SIG-M5 treated with dmso at 0.1 percent for 504 hours (cell line): Measurements from ENCODE around the gene SLIT1.

Source experiments
- DNase-seq: peaks from one replicate; lab custom pipeline; 2025; ENCODE audit not compliant: unreplicated experiment; lab: John Stamatoyannopoulos, UW

The SLIT1 gene

DNA sequence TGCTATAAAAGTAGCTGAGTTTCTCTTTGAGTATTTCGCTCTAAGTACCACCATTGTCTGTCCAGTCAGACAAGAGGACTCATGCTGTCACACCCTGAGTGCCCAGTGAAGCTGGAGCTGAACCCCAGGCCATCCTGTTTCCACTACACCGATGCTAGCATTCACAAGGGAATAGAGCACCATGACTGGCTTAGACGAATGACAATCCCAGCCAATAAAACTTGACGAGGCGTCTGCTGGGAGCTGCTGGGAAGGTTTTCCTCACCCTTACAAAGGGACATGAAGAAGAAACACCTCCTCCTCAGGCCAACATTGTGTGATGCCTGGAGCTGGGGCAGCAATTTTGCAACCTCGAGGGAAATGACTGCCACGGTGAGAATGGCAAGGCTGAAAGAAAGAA lies 17.5 kb upstream of the SLIT1 start:
- no peak for DNase-seq

DNA sequence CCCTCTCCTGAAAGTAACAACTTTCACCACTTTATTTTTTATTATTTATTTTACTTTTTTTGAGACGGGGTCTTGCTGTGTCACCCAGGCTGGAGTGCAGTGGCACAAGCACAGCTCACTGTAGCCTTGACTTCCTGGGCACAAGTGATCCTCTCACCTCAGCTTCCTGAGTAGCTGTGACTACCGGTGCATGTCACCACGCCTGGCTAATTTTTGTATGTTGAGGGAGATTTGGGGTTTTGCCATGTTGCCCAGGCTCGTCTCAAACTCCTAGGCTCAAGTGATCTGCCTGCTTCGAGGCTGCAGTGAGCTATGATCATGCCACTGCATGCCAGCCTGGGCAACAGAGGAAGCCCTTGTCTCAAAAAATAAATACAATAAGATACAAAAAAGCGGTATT lies 14.9 kb upstream of the SLIT1 start:
- no peak for DNase-seq

GRCh38 chr10:97199152-97199551 lies 13.4 kb upstream of the SLIT1 start:
- DNase-seq = no peak

DNA sequence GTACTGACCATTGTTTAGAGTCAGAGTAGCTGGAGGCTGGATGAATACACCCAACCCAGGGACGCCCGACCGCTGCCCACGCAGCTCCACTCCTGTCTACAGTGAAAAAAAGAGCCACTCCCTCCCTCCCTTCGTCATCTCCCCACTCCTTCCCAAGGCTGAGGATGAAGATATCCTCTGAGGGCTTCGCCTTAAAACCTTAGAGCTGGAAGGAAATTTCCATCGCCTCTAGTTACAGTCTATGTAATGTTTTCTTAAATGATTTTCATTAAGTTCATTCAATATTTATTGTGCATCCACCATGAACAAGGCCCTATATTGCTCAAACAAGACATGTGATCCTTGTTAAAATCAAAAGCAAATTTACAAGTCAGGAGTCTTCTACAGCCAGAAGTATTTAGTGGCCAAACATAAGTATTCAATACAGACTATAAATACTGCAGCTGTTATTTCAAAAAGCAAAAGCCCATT lies 11.3 kb upstream of the SLIT1 start:
- DNase-seq = no peak

- DNase-seq = peak; percentile 71
Observed at GRCh38 chr10:97196223-97197029, 10.7 kb upstream of the SLIT1 start.

- DNase-seq = no peak
Observed at GRCh38 chr10:97195706-97196222, 10.0 kb upstream of the SLIT1 start.

DNA sequence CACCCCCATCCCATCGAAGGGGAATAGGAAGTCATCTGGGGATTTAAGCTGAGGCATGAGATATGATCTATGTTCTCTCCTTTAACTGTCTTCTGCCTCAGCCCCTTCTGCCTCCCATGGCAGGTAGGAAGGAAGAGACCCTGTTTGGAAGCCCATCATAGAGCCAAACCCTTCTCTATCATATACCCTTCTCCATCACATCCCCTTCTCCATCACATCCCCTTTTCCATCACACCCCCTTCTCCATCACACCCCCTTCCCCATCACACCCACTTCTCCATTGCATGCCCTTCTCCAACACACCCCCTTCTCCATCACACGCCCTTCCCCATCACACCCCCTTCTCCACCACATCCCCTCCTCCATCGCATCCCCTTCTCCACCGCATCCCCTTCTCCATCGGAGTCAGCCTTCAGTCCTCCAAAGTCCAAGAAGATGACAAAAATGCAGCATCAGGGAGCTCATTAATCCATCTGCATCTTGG lies 7.2 kb upstream of the SLIT1 start:
- DNase-seq = no peak

DNA sequence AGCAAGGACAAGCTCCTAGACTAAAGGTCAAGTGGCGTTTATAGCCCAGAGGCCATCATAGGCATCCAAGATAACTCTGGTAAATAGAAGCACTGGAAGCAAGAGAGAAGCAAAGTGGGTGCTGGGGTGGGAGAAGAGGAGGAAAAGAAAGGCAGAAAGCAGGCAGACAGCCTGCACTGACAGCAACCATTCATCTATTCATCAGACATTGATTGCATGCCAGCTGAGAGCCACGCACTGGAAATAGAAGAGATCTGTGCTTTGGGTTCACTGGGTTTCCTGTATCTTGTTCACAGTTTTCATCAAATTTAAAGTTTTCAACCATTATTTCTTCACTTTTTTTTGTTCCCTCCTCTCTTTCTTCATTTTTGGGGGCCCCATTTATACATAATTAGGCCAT lies 4.7 kb upstream of the SLIT1 start:
- no peak for DNase-seq

GRCh38 chr10:97188261-97188711 lies 2.5 kb upstream of the SLIT1 start:
- DNase-seq = no peak

DNA sequence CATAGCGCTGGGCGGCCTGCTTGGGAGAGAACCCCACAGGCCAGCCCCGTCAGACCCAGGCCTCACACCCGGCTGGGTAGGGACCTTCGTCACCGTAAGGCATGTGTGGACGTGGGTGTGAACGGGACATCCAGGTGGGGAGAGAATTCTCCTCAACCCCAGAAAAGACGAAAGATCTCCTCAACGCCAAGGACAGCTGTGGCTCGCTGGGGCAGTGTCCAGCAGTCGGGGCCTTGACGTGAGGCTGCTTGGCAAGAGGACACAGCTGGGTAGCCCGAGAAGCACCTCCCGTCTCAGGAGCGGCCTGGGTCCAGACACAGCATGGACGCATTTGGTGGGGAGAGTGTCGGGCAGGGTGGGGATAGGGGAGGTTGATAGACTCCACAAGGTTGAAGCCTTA lies 1.2 kb upstream of the SLIT1 start:
- no peak for DNase-seq

DNA sequence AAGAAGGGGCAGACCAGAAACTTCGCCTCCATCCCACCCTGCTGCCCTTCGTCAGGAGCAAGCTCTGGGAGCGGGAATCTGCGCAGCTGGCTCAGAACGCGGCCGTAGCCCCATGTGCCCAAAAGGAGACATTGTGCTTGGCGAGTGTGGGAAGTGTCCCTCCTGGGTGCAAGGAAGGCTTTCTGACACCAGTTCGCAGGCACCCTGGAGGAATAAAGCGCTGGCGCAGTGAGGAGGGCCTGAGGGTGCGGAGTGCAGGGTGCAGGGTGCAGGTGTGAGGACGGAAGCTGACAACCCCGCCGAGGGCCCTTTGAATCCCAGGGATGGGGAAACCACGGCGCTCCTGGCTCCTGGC lies 811 bp downstream of the SLIT1 start:
- DNase-seq = no peak

- no peak for DNase-seq
Observed at GRCh38 chr10:97183314-97183713, 2.4 kb downstream of the SLIT1 start.

GRCh38 chr10:97182288-97182990 lies 3.3 kb downstream of the SLIT1 start:
- no peak for DNase-seq

- no peak for DNase-seq
Observed at GRCh38 chr10:97180986-97181385, 4.8 kb downstream of the SLIT1 start.

DNA sequence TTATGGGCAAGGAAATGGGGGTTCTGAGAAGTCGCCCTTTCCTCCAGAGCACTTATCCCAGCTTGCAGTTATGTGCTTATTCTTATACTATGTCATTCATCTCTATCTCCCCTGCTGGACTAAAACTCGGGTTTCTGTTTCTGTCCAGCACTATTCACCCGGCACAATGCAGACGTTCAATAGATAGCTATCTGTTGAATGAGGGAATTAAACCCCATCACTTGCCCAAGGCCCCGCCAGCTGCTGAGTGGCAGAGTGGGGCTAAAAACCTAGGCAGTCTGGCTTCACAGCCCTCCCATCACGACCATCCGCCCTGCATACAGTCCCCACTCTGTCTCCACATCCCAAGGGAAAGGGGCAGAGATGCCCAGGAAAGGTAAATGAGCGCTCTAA lies 5.4 kb downstream of the SLIT1 start:
- DNase-seq = no peak

GRCh38 chr10:97179731-97180362 lies 5.9 kb downstream of the SLIT1 start:
- no peak for DNase-seq

DNA sequence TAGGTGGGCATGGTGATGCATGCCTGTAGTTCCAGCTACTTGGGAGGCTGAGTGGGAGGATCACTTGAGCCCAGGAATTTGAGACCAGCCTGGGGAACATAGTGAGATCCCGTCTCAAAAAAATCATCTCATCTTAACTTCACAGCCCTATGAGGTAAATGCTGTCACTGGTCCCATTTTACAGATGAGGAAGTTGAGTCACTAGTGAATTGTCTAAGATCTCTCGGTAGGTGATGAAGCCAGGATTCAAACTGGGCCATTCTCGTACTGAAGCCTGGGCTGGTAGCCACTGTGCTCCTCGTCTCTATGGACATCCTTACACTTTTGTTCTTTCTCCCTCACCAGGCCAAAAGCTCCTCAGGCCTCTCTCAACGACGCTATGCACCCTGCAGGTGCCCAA lies 6.4 kb downstream of the SLIT1 start:
- no peak for DNase-seq

GRCh38 chr10:97178074-97178473 lies 7.7 kb downstream of the SLIT1 start:
- no peak for DNase-seq

DNA sequence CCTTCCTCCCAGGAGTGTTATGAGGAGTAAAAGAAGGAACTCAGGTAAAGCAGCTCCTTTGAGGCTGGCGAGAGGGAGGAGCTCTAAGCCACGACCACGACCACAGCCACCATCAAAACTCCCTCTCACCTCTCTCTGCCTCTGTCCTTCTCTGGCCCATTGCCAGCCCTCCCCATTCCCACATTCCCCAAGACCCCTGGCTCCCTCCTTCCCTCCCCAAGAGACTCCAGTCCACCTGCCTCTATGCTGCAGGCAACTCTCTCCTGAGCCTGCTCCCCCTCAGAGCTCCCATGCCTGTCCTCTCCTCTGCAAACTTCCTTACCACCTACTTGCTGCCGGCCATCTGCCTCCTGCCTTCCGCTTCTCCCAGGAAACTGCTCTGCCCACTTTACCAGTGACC lies 9.5 kb downstream of the SLIT1 start:
- DNase-seq = no peak

DNA sequence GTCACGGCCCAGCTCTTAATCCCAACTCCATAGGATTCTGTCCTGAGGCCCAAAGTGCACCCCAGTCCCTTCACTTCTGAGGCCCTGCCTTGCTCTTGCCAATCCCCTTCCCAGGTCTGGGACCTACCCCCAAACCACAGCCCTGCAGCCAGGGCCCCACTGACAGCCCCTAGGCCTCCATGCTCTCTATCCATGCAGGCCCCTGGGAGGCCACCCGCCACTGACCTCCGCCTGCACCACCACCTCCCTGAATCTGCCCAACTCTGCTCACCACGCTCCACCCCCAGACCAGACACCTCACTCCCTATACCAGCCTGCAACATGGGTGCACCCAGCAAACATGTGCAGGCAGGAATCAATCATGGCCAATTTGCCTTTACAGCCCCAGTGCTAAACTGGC lies 10.2 kb downstream of the SLIT1 start:
- DNase-seq = no peak

GRCh38 chr10:97174941-97175340 lies 10.8 kb downstream of the SLIT1 start:
- no peak for DNase-seq
